GM18907 (cell line): ENCODE data around the gene MID1.

Experiments
- ATAC-seq: cut with Tn5 transposase; IDR thresholded peaks from one replicate; pipeline ENCODE4 v1.9.1; 2021; ENCODE audit warnings: mild to moderate bottlenecking, moderate library complexity; ENCODE audit not compliant: unreplicated experiment

Gene MID1, protein sequence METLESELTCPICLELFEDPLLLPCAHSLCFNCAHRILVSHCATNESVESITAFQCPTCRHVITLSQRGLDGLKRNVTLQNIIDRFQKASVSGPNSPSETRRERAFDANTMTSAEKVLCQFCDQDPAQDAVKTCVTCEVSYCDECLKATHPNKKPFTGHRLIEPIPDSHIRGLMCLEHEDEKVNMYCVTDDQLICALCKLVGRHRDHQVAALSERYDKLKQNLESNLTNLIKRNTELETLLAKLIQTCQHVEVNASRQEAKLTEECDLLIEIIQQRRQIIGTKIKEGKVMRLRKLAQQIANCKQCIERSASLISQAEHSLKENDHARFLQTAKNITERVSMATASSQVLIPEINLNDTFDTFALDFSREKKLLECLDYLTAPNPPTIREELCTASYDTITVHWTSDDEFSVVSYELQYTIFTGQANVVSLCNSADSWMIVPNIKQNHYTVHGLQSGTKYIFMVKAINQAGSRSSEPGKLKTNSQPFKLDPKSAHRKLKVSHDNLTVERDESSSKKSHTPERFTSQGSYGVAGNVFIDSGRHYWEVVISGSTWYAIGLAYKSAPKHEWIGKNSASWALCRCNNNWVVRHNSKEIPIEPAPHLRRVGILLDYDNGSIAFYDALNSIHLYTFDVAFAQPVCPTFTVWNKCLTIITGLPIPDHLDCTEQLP

DNA sequence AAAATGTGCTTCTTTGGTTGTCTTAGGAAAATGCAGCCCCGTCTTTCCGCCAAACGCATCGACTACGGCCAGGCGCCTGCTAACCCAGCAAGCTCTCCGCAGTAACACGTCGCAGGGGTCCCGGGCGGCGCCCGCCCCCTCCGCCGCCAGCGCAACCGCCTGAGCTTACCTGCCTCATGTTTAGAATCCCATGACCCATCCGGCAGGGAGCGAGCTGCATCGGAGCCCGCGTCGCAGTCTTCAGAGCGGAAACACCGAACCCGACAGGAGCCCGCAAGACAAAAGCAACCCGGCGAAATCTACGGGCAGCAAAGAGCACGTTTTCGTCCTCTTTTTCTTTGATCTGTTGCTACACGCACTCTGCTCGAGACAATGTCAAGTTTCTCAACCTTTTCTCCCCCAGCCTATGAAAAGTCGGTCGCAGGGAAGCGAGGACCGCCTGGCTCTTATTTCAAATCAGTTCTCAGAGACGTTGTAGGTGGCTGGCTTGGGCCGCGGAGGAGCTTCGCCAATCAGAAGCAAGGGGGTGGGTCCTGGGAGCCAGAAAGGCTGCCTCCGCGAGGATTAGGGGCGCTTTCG is at the start of gene MID1:
MID1 (minus strand) TSS at position 465 of the 579 bp plus-strand sequence. CDS start 53,038 bp downstream, outside the sequence.
- ATAC-seq: no peak

DNA sequence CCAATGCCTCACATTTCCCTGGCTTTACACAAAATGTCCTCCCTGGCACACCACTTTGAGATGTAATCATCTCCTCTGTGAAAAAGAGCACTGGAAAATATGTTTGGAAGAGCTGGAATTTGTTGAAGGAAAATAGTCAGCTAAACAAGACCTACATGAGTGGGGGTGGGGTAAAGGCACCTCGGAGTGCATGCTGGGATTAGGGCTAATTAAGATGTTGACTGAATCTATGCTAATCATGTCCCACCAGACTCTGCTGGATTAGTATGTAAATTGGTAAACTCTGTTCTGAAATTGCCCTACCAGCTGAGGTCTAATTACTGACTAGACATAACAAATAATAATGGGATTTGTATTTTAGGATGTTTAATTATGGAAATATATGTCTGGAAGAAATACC is 46.8 kb upstream of the MID1 start:
- ATAC-seq: no peak

DNA sequence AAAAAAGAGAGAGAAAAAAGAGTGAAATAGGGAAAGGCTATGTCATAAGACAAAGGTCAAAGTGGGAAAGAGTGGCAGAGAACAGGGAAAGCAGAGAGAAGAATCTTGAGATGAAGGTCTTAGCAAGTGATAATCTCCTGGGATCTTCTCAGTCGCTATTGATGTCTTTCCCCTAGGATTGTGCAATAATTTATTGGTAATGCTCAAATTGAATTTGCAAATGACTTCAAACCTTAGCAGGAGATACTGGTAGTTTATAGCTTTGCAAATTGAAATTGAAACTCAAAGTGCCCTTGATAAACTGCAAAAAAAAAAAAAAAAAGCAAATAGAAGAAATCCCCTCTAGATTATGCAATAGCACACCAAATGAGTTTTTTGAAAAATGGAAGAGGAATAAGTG is 45.7 kb upstream of the MID1 start:
- no peak for ATAC-seq

DNA sequence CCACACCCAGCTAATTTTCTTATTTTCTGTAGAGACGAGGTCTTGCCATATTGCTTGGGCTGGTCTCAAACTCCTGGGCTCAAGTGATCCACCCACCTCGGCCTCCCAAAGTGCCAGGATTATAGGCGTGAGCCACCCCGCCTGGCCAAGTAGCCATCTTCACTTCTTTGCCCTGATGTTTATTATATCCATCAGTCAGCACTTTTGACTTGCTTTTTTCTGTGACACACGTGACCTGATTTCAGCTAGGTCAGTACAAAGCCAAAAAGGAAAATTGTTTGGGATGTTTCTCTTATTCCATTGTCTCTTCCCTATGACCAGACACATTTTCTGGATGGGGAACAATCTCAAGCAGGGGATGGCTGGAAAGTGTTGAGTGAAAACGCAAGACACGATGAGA is 45.3 kb upstream of the MID1 start:
- ATAC-seq: no peak

DNA sequence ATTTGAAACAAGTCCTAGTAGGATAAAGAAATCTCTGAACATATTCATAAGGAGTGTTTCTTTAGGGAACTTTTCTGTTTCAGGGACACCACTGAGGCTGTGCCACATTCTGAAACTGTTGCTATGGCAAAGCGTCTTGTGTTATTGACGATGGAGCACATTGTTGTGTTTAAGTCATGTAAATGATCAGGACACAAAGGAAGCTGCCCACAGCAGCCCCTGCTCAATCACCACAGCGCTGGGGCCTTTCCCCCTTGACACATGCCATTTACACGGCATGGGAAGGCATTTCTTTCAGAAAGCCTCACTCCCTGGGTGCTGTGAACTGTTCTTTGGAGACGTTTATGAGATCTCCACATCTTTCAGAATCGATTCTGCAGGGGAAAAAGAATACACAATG is 39.8 kb upstream of the MID1 start:
- no peak for ATAC-seq

DNA sequence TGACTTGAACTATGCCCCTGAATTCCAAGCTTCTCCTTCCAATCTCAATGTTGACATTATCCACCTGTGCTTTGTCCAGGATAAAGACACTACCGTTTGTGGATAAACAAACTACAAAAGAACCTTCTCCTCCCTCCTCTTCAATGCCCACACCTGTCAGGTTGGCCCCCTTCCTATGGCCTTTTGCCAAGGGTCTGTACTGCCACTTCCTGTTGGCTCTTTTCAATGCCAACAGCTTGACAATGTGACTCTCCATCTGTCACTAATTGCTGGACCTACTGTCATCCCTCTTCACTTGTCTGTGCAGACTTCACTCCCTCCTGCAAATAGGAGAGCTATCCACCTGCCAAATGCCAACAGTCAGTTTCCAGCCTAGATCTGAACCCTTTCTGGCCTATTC is 35.8 kb upstream of the MID1 start:
- no peak for ATAC-seq

DNA sequence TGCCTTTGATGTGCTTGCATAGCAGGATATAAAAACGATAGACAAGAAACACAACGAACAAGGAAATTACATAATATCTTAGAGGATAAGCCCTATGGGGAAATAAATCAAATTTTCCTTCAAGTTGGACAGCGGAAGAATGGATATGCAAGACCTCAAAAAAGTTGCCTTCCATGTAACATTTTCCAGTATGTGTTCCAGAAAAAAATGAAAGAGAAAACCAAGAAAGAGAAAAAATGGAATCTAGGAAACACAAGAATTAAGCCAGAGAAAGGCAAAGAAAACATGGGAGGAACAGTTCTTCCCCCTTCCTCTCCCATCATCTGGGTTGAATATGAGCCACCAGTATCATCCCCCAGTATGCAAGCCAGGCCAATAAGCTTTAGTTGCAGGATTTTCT is 34.6 kb upstream of the MID1 start:
- no peak for ATAC-seq

DNA sequence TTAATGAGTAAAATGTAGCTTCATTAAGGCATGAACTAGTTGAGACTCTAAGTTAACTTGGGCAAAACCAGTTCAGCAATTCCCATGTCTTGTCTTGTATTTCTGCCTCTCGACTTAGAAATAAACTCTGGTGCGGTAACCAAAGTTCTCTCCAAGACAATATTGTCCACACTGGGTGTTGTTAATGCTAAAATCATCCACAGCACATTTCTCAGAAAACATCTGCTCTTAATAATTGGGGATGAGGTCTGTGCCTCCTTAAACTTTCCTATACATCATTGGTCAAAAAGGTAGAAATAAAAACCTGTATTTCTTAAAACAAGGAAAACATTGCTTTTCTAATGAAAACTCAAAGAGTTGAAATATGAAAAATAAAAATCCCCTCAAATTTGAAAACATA is 32.9 kb upstream of the MID1 start:
- ATAC-seq: no peak

DNA sequence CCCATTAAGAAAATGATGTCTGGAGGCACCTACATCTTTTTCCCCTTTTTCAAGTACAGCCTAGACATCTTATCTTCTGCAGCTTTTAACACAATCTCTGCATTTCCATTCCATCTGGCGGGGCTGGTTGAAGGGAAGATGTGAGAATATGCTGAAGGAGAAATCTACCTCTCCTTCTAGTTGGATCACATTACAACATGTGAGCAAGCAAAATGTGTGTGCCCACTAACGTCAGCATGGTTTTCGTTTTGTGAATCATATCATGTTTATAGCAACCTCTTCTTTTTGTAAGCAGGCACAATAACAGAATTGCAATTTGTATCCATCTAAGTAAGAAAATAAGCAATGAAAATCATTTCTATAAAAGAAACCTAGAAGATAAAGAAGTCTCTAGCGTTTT is 28.9 kb upstream of the MID1 start:
- ATAC-seq: no peak

DNA sequence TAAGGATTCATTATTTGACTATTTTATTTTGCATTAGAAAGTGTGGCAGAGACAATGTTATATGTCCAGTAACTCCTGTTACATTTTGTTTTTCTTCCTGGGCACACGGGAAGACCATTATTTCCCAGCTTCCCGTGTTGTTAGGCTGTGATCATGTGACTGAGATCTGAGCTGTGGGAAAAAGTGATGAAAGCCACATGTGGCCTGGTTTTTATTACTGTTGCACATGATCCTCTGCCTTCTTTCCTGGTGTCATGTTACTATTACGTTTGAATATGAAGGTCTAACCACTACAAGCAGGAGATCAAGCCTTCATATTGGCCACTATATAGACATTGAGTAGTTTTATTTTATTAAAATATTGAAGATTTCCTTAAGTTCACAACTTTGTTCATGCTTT is 28.2 kb upstream of the MID1 start:
- no peak for ATAC-seq

DNA sequence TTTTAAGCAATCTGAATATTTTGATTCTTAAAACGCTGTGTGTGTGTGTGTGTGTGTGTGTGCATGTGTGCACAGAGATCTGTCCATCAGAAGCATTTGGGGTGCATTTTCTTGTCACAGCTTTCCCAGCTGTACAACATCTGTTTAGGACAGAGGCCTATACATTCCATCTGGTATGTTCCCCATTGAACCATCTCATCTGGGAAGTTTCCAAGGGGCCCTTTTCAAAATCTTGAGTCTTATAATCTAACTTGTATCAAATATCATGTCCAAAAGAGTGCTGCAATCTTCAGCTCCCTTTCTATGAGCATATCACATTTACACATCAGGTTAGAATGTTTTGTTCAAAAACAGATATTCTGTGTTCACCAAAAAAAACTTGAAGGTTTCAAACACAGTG is 16.5 kb upstream of the MID1 start:
- no peak for ATAC-seq

DNA sequence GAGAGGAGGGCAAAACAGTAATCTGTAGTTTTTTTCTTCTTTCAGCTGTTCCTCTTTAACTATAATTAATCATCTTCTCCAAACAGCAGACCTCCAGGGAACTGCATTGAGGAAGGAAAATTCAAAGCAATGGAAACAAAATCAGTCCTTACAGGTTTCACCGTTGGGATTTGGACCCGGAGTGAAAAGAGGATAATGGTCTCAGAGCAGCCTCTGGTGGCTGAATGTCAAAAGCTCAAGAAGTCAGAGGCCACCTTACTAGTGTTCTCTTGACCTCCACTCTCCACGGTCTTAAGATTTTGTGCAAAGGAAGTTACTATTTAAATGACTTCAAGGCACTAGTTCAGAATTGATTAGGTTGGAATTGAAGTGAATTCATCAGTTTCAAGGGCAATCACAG is 16.0 kb upstream of the MID1 start:
- ATAC-seq: no peak

DNA sequence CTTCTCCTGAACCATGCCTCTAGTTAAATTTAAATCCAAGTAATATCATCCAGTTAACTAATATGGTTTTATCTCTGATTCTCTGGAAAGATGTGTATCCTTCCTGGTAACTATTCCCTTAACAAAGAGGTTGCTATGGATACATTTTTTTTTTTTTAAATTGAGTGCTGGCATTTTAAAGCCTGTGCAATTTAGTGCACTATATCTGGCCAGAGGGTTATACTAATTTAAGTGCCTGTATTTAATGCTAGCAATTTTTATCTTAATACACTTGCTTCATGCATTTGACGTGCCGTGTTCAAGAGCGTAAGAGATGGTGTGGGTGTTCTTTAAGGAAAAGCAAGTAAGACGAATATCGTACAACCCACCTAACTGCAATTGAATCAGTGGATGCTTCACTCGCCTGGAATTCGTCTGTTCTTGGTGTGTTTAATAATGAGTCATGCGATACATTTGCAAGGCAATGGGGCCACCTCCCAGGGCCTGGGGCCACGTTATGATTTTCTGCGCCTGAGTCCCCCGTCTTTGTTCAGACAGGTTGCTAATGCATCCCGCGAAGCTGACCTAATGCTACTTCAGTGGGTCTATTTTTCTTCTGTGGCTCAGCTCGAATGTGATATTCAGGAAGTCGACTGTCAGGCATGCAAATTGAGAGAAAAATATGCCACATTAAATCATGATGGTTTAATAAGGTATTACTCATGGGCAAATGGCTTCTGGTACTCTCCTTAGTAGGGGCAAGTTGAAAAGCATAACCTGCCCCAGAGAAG is 14.2 kb upstream of the MID1 start:
- ATAC-seq: no peak

DNA sequence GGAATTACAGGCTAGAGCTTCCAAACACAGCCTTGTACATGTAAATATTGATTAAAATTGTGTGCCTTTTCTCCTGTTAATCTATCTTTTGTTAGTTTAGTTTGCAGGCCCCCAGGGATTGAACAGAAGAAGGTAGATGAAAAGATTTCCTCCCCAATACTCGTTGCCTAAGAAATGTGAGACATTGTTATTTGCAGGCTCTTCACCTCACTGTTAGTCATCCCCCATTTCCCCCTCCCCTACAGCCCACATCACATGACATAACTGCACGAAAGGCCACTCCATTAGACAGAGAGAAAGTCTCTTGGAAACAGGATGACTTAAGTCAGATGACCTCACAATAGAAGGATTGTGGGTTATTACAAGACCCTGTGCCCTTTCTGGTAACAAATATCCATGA is 13.3 kb upstream of the MID1 start:
- ATAC-seq: no peak

DNA sequence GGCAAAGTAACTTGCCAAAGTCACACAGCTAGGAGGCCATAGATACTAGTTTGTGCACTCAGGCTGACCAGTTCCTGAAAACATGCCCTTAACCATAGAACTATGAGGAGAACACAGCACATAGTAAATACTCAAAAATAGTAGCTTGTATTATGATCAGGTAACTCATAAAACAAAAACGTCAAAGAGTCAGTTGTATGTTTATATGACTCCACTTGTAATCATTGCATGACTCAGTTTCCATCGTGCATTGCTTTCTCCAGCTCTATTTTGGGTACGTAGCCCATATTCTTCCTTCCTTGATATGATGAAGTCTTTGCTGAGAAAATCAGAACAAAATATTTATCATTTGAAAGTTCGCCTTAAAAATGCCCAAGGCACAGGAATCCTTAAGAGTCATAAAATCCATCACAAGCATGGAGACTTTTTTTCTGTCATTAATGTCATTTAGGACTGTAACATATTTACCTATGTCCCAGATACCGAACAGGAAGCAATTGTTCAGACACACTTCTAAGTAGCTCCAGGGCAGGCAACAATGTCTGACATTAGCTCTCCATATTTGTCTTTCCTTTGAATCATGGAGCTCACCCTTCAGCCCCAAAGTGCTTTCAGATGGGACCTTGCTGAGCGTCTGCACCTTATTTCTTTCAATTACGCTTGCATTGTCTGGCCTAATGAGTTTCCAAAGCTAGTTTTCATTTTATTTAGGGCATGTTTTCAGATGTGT is 11.2 kb upstream of the MID1 start:
- no peak for ATAC-seq

DNA sequence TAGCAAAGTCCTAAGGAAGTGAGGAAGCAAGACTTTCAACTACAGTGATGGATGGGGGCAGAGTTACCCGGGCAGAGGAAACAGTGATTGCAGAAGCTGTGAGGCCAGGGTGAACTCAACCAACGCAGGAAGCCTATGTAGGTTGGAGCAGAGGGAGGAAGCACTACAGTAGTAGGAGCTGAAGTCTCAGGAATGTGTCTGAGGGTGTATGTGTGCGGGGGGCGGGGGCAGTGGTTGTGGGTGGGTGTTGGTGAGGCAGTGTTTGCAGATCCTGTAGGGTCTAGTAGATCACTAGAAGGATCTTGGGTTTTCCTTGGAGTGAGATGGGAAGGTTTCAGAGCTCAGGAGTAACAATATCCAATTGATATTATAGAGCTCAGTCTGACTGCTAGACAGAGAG is 9.9 kb upstream of the MID1 start:
- no peak for ATAC-seq

DNA sequence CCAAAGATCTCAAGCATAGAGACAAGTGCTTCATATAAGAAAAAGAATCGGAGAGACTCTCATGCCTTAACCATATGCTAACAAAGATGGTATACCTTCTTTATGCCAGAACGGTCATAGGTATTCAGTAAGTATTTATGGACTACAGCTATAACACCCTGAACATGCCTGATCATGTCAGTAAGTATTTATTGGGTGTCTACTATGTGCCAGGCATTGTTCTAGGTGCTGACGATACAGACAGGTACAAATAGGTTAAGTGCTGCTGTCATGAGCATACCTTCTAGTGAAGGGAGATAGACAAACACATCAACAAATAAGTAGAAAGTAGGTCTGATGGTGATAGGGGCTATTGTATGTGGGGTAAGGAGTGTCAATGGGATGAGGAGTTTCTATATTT is 9.5 kb upstream of the MID1 start:
- ATAC-seq: no peak

DNA sequence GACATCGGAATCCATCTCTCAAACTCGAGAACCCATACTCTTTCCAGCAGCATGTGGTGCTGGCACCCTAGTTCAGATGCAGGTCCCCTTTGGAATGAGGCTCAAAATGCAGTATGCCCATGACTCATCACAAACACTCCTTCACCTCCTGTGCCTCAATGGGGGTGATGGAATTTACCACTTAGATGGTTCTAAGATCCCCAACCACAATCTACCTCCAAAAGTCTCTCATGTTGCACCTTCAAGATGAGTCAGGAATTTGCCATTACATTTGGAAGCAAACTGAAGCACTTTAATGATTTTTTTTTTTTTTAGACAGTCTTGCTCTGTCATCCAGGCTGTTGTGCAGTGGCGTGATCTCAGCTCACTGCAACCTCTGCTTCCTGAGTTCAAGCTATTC is 8.5 kb upstream of the MID1 start:
- ATAC-seq: no peak

DNA sequence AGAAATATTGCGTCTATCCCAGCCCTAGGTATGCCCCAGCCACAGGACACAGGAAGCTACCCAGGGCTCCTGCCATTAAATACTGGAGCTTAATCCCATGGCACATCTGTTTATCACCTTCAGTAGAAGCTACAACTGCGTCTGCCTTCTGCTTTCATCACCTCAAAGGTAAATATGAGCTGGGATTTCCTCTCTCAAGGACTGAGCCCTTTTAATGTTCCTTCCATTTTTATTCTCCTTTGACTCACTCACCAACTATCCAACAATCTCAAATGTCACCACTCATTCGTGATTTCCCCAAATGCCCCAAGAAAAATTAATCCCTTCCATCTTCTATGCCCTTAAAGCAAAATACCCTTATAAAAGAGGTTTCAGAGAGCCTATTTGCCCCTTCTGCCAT is 1.8 kb upstream of the MID1 start:
- ATAC-seq: no peak

DNA sequence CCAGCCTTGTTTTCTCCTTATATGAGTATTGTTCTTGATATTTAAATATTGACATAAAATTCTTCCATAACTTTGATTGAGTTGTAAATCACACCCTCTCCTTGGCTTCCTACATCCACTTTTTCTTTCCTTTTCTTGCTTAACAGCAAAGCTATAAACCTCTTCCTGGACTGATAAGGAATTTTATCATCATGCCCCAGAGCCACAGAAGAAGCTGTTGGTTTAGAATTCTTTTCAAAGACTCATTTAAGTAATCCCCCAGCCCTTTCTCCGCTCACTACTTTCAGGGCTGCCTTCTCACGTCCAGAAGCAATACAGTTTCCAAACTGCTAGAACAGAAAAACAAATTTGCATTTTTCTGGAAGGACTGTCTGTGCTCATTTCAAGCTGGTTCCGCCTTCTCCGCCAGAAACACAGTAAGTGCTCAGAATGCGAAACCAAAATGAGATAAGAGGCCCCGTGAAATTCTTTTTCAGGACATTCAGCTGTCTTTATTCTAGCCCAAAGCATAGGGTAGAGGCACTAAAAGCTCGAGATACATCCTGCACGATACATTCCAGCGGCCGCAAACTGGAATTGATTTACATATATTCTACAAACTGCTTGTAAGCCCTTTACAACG is 849 bp downstream of the MID1 start:
- no peak for ATAC-seq
